ENCODE measurements around the gene ETV6.
A peak's percentile ranks its signal among the peaks of the same experiment; 100 is the strongest.

The ETV6 gene

DNA sequence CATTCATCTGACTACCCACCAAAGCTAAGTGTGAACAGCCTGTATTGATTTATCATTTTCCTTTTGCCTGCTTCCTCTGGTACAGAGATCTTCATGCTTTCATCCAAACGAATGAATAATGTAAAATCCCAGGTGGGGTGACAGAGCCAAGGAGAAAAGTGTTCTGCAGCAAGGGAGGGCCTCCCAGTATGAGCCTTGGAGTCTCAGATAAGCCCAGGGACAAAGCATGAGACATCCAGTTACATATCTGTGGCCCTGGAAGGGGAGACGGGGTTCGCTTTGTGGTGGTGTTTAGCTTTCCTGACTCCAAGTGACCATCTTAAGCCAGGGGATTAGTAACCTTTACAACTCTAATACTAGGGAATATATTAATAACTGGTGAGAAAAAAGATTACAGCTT, 177.1 kb downstream of the ETV6 start:
- DNase-seq (ENCODE audit: low read depth in 3 of 3) = no peak

- DNase-seq (ENCODE audit: low read depth in 3 of 3) = no peak
Observed at GRCh38 chr12:11827091-11828061, 177.9 kb downstream of the ETV6 start.

DNA sequence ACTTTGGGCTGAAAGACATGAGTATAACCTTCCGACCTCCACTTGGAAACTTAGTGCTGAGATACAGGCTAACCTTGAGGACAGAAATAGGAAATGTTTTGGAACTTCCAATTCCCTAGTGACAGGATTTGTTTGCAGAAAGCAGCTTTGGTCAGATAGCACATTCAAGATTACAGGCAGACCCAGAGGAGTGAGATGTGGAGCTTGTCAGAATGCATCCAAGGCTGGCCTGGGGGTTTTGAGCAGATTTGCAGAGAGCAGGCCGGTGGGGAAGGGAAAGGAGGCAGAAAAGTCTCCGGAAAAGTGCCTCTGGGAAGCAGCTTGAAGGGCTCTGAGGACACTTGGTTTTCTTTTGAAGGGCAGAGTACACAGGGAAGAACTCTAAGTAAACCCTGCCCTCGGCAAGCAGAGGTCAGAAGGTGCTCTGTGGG, 180.3 kb downstream of the ETV6 start:
- DNase-seq (ENCODE audit: low read depth in 3 of 3) = no peak

- DNase-seq (ENCODE audit: low read depth in 3 of 3) = no peak
Observed at GRCh38 chr12:11830307-11830801, 180.9 kb downstream of the ETV6 start.

DNA sequence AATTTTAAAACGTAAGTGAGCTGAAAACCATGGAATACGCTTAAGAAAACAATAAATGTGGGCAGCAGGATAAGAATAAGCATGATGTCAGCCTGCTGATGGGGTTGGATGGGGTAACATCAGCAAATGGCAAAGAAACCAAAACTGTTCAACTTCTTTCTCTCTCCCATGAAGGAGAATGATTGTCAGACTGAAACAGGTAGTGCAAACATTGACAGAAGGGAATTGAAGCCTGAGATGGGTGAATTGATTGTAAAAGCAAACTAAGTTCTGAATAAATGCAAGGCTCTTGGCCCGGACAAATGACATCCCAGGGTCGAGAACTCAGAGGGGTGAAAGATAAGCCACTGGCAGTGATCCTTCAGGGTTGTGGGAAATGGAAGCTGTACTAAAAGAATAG, 182.6 kb downstream of the ETV6 start:
- no peak for DNase-seq (ENCODE audit: low read depth in 3 of 3)

DNA sequence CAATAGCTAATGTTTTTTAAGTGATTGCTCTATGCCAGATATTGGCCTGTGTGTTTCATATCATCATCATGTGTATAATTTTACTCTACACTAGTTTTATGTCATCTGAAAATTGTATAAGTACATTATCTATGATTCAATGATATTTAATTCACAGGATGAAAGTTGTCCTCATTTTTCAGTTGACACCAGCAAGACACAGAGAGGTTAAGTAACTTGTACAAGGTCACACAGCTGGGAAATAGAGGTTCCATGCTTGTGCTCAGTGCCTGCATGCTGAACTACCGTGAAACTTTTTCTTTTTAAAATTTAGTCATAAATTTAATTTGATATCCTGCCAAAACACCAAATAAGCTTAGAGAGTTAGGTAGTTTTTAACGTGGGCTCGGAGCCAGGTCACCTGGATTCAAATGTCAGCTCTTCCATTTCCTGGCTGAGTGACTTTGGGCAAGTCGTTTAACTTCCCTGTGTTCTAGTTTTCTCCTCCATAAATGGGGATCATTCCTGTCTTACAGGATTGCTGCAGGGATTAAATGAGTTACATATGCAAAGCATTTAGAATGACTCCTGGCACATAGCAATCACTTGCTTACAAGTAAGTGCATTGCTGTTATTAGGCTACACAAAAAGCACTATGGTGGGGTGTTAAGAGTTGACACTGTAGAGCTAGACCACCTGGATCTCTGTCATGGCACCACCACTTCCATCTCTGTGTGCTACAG, 183.9 kb downstream of the ETV6 start:
- DNase-seq (ENCODE audit: low read depth in 3 of 3) = no peak

- DNase-seq (ENCODE audit: low read depth in 3 of 3) = no peak
Observed at GRCh38 chr12:11834104-11834812, 184.8 kb downstream of the ETV6 start.

DNA sequence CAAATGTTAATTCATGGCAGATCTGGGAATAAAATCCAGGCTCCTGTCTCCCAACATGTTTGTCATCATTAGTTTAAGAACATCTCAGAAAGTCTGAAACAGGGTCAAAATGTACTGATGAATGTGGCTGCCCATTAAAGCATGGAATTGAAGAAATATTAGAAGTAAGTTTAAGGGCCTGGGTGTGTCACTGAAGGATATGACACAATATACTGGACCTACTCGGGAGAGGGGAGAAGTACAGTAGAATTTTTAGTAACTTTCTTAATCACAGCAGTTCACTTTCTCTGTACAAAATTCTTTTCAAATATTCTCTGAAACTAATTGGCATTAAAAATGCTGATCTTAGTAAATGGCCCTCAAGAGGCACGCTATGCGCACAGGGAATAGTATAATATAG, 185.5 kb downstream of the ETV6 start:
- DNase-seq (ENCODE audit: low read depth in 3 of 3) = no peak

DNA sequence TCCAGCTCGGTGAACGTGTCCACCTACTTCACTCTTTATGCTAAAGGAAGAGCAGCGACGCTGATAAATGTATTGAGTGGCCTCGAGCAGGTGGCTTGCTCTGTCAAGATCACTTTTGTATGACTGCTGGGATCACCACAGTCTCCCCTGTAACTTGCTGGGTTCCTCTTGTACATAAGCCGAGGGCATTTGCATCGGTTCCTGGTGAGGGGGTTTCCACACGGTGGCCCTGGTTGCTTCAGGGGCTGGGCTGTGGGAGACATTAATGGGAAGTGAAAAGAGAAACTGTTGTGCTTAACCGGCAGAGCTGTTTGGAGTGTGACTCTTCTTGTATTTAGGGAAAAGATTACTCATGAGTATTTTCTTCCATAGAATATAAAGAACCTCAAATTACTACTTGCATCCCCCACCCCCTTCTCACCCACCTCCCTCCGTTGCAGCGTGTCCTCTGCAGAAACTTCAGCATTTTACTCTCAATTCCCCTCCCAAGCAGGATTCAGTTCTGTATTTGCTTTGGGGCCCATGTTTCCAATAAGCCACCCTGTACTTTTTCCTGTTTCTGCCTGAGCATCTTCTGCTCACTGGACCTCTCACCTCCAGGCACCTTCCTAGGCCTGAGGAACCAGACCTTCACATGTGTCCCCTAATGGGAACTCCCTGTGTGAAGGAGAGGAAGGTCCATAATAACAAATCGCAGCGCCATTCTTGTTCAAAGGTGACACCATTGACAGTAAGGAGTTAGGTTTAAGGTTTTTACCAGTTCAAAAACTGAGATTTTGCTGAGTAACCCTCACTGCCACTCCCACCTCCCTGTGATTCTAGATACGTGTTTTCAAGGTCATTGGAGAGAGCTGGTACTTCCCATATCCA, 187.0 kb downstream of the ETV6 start:
- DNase-seq (ENCODE audit: low read depth in 3 of 3) = peak; percentile 50 to 75 (median 57)

- DNase-seq (ENCODE audit: low read depth in 3 of 3) = no peak
Observed at GRCh38 chr12:11837216-11837934, 187.9 kb downstream of the ETV6 start.

DNA sequence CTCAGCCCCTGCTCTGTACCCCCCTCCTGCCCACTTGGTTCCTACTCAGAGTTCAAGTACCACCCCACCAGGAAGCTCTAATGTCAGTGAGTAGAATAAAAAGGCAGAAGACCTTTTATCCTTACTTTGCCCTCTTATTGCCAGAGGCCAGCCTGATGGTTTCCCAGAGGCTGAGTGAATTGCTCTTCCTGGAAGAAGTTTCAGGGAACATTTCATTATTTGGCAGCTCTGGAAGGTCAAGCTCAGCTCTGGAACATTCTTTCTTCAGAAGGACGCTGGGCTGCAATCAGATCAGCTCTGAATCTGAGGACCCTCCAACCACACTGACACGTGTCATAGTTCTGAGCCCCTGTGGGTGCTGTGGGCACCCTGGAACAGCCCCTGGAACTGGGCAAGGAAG, 188.9 kb downstream of the ETV6 start:
- DNase-seq (ENCODE audit: low read depth in 3 of 3) = no peak

DNA sequence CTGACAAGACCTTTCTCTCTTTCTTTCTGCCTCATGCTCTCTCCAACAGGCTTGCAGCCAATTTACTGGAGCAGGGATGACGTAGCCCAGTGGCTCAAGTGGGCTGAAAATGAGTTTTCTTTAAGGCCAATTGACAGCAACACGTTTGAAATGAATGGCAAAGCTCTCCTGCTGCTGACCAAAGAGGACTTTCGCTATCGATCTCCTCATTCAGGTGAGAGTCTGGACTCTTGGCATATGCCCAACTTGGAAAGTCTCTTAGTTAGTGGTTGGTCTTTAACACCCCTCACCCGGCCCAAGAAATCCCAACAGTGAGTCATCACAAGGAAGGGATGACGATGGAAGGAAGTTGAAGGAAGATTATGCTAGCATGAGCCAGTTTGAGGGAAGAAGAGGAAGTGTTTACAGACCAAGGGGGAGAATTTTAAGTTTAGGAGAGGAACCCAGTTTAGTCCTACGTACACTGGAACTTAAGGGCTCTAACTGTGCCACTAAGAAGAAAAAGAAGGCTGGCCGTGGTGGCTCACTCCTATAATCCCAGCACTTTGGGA, 189.7 kb downstream of the ETV6 start:
- no peak for DNase-seq (ENCODE audit: low read depth in 3 of 3)

- no peak for DNase-seq (ENCODE audit: low read depth in 3 of 3)
Observed at GRCh38 chr12:11840366-11840765, 190.9 kb downstream of the ETV6 start.

DNA sequence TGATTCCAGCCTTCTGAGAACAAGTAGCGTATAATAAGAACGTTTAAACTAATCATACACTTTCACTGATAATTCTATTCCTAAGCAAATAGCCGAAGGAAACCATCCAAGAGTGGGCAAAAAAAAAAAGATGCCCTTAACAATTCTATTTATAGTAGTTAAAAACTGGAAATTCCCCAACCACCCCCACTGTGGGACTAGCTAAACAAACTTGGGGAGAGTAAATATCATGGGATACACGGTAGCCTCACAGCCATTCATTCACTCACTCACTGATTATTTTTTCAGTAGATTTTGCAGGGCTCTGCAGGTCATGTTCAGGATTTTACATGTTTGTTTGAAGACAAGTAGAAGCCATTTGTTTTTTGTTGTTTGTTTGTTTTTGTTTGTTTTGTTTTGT, 197.0 kb downstream of the ETV6 start:
- no peak for DNase-seq (ENCODE audit: low read depth in 3 of 3)

- DNase-seq (ENCODE audit: low read depth in 3 of 3) = no peak
Observed at GRCh38 chr12:11847539-11847938, 198.1 kb downstream of the ETV6 start.

DNA sequence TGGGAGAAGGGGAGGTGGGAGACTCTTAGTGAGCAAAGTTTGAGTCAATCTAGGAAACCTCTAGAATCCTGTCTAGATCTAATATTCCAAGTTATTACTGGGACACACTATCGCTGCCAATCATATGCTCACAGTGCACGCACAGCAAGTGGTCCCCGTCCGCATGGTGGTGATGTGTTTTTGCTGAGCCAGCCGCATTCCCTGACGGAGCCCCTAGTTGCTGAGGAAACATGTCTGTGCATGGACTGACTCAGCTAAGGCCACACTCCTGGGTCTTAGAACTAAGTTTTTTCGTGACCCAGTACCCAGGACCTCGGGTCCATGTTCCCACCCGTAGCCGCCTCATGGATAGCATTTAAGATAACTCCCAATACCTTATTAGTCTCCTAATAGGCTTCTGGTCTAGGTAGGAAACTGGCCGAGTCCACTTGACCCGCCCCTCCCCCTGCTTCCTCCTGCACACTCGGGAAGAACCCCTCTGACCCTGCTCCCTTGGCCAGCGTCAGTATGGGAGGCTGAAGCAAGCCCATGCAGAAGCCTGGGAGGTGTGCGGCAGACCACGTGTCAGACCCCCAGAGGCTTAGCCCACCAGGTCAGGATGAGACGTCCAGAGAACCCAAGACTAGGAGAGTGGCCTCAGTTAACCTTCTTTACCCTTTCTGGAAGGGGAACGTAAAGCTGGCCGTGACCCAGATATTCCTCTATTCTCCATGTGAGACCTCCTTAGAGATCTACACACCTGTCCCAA, 200.5 kb downstream of the ETV6 start:
- DNase-seq (ENCODE audit: low read depth in 3 of 3) = no peak

- no peak for DNase-seq (ENCODE audit: low read depth in 3 of 3)
Observed at GRCh38 chr12:11853126-11853525, 203.7 kb downstream of the ETV6 start.

- DNase-seq (ENCODE audit: low read depth in 3 of 3) = no peak
Observed at GRCh38 chr12:11854011-11854499, 204.6 kb downstream of the ETV6 start.

GRCh38 chr12:11855983-11856374, 206.5 kb downstream of the ETV6 start:
- no peak for DNase-seq (ENCODE audit: low read depth in 3 of 3)
